Measurements from ENCODE around the gene MAX.
"Not testable (repeated sequence)": the region's sequence is repeated elsewhere in the genome, so short reads cannot be mapped to it uniquely, and the experiment has no call there.

MAX gene

GRCh38 chr14:65103150-65103760, 938 bp upstream of the MAX start:
- no peak for DNase-seq

GRCh38 chr14:65101631-65102440, 481 bp downstream of the MAX start:
- DNase-seq, result peak; percentile 71

GRCh38 chr14:65100922-65101541, 1.3 kb downstream of the MAX start:
- DNase-seq, result no peak

GRCh38 chr14:65098586-65098985, 3.7 kb downstream of the MAX start:
- DNase-seq, result no peak

GRCh38 chr14:65096323-65097089, 5.8 kb downstream of the MAX start:
- DNase-seq, result no peak

- DNase-seq, result peak; percentile 88
Measured at GRCh38 chr14:65095633-65096205, 6.6 kb downstream of the MAX start.

GRCh38 chr14:65092349-65092748, 10.0 kb downstream of the MAX start:
- DNase-seq, result no peak

- DNase-seq, result not testable (repeated sequence)
Measured at GRCh38 chr14:65087835-65088234, 14.5 kb downstream of the MAX start.

- not testable (repeated sequence) for DNase-seq
Measured at GRCh38 chr14:65086686-65087085, 15.6 kb downstream of the MAX start.

GRCh38 chr14:65084554-65085505, 17.5 kb downstream of the MAX start:
- no peak for DNase-seq

- no peak for DNase-seq
Measured at GRCh38 chr14:65082930-65083329, 19.4 kb downstream of the MAX start.

GRCh38 chr14:65080960-65081747, 21.2 kb downstream of the MAX start:
- DNase-seq, result no peak

- DNase-seq, result no peak
Measured at GRCh38 chr14:65079768-65080167, 22.5 kb downstream of the MAX start.

GRCh38 chr14:65079201-65079600, 23.1 kb downstream of the MAX start:
- no peak for DNase-seq

GRCh38 chr14:65077318-65077717, 25.0 kb downstream of the MAX start:
- DNase-seq, result no peak

- no peak for DNase-seq
Measured at GRCh38 chr14:65075628-65076325, 26.5 kb downstream of the MAX start.

- DNase-seq, result no peak
Measured at GRCh38 chr14:65074449-65075150, 27.7 kb downstream of the MAX start.

GRCh38 chr14:65073605-65074201, 28.6 kb downstream of the MAX start:
- DNase-seq, result no peak

- DNase-seq, result no peak
Measured at GRCh38 chr14:65072937-65073336, 29.4 kb downstream of the MAX start.
